Prostate gland (tissue), 2 donors: Measurements from ENCODE around the gene TJP2.

Source experiments
- CTCF ChIP-seq, 4 experiments: fragments of 200-600 bp in 2 of 4; fragments of 450-650 bp in 2 of 4; sonication (generic) in 2 of 4; IDR thresholded peaks; 1 replicate in 3 of 4; 2 replicates in 1 of 4; pipeline ENCODE4 v1.5.1; 2016 to 2019; ENCODE audit warnings: antibody characterized with exemption in 4 of 4, mild to moderate bottlenecking in 2 of 4, moderate library complexity in 2 of 4
- POLR2AphosphoS5 ChIP-seq: sonication (generic); formaldehyde crosslinking; IDR thresholded peaks from one replicate; pipeline ENCODE4 v1.6.1; 2017; ENCODE audit warnings: antibody characterized with exemption

- TF ChIP-seq CTCF (IDR thresholded peaks at IDR 0.05) (no peak), POLR2AphosphoS5 (no peak)
Measured at GRCh38 chr9:69307446-69308205, 133.5 kb downstream of the TJP2 start.
